Muscle of back (tissue), 11 donors: ENCODE measurements around the gene GPN2. TPM values are rescaled to one million over a fixed set of nuclear protein-coding genes. Genes with fewer than 3 reads are reported as not detected.
"Not testable (repeated sequence)": the region's sequence is repeated elsewhere in the genome, so short reads cannot be mapped to it uniquely, and the experiment has no call there.

ENCODE experiments used
- DNase-seq, 3 donors: peaks; one replicate each; pipeline versions ENCODE4 v3.0.0 to v3.0.0-alpha.2; 2013
- polyA plus RNA-seq, 10 donors: library from polyadenylated mRNA; unstranded; fragments of 120-200 nt; gene quantifications; one replicate each; pipeline ENCODE4 v1.2.1, GENCODE V29; 2013; ENCODE audit not compliant: insufficient read length in 10 of 10

GPN2 gene
- polyA plus RNA-seq, 10 donors, result 16.0 to 21.2 (median 17.0) TPM

DNA sequence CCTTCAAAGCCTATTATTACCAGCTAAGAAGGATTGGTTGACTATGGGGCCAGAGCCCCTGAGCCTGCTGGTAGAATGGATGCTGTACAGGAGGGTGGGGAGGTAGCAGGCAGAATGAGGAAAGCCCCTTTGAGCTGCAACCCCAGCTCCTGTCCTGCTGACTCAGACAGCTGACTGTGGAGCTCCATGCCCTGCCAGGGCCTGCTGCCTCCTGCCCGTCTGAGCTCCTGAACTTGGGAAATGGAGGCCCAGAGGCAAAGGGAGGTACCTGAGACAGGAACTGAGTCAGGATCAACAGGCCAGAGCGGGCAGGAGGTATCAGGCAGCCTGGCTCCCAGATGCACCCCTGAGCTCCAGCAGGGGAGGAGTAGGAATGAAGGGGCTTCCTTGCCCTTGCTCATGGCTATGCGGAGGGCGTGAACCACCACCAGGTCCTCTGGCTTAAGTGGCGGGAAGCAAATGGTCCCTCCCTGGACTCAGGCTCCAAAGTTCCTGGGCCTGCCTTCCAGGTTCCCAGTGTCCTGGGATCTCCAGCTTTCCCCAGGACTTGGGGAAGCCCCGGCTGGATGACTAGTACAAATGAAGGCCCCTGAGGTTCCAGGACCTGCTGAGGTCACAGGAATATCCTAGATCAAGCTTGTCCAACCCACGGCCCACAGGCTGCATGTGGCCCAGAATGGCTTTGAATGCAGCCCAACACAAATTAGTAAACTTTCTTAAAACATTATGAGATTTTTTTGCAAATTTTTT lies 31.0 kb downstream of the GPN2 start:
- DNase-seq, result no peak

DNA sequence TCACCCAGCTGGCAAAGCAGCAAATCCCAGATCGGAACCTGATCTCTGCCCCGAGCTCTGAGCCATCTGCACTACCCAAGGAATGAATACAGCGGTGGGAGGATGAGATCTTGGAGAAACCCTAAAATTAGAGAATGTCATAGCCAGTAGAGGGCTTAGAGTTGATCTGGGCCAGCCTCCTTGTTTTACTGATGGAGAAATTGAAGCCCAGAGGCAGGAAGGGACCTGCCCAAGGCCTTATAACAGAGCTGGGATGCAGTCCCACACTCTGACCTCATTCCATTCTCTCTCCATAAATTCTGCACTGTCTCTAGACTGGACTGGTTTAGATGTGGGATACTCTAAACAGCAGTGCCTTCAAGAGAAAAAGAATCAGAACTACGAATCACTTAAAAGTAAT lies 31.9 kb downstream of the GPN2 start:
- peak in 2 of 3 donors; percentile 28 to 59 for DNase-seq

DNA sequence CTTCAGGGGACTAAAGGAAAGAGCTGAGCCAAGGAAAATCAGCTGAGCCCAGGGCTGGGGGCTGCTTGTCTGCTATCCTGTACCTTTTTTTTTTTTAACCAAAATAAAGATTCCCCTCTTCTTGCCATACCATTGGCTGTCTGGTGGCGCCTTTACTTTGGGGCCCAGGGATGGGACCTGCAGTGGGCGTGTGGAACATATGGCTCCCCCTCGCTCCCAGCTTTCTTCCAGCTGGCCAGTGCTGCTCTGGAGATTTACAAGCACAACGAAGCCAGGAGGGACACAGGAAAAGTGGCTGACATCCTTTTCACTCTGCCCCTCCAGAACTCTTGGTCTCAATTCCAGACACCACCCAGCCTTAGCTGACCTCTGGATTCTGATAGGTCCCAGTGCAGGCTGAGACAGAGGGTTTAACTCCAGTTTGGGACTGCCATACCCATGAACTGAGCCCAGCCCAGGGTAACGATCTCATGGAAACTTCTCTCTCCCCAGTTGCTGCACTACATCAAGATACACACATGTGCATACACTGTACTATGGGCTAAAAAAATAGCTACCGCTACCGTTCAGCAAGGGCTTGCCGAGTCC lies 32.5 kb downstream of the GPN2 start:
- DNase-seq, result peak in 1 of 3 donors; percentile 64

DNA sequence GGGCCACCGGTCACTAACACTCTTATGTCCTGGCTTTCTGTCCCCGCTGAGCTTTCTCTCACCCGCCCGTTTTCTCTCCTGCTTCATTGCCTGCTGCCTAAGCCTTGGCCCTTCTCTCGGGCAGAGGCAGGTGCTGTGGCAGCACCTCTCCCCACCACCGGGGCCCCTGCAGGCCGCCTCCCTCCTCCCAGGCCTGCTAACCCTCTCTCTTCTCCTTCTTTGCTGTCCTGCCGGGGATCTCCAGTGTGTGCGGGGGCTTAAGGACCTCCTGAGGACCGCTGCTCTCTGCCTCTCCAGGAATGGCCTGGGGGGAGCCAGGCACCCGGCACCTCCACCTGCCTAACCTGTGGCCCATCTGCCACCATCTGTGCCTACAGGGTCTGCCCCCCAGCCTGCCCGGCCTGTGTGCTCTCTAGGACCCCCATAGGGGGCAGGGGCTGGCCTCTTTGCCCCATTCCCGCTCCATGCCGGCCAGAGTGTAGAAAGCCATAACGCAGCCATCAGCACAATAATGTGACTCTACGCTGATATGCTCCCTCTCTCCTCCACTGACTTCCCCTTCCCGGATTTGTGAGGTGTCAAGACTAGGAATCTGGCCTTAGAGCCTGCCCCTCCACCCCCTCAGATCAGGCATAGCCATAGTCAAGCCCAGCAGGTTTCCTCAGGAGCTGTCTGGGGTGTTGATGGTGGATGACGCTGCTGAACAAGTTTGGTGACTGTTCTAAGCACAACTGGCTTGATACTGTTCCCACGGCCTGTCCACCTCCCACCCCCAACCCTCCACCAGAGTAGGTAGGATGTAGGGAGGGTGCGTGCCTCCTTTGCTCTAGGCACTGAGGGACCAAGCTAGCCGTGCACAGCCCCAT lies 33.2 kb downstream of the GPN2 start:
- DNase-seq, result no peak

DNA sequence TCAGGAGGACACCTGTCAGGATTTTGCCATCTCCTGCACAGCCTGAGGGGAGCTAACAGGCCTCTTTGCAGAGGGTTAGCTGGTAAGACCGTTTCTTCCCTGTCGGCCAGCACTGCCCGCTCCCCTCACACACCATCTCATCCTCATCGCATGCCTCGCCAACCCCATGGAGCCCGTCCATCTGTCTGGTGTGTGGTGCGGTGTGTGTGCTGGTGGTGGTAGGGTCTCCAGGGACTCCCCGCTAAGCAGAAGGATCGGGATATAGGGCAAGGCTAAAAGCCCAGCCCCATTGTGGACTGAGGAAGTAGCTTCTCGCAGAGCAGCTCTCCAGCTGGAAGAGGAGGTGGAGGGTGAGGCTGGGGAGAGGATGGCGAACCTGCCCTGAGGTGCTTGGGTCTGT lies 33.9 kb downstream of the GPN2 start:
- no peak for DNase-seq

DNA sequence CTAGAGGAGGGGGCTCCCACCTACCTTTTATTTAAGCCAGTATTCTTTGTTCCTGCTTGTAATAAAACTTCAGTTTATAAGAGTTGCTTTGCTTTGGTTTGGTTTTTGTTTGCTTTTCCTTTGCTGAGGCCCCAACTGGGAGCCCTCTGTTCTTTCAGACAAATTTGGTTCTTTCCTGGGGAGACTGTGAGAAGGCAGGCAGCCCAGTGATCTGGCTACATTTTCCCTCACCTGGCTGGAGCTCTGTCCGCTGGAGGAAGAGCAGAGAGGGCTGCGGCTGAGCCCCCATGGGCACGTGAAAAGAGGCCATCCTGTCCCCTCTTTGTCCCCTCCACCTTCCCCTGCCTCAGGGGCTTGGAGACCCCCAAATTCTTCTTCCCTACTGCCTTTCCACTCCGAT lies 34.4 kb downstream of the GPN2 start:
- DNase-seq, result no peak

DNA sequence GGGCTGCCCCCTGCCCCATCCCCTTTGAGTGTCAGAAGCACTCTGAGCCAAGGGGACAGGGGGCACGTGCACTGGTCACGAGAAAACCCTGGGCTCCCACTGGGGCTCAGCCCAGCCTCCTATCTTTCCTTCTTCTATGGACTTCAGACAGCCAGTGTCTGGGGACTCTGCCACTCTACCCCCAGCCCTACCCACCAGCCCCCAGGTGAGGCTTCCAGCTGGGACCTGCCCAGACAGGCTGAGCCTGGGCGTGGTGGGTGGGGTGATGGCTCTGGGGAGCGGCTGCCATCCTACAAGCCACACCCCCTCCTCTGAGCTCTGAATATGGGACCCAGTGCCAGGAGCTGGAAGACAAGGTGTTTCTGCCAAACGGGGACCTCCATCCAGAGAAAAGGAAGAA lies 35.2 kb downstream of the GPN2 start:
- DNase-seq, result no peak

DNA sequence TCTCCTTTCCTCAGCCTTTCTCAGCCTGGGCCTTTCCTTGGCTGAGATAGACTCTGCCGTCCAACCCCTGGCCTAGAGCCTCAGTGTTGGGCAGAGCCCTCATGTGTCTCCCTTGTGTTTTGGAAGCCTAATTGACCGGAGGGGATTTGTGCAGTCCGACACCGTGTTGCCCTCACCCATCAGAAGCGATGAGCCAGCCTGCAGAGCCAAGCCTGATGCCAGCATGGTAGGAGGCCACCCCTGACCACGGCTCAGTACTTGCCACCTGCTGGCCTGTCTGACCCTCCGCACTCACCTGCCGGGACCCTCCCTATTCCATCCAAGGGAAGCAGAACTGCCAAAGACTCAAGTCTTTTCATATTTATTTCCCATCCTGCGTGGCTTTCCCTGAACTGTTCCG lies 36.5 kb downstream of the GPN2 start:
- no peak for DNase-seq

DNA sequence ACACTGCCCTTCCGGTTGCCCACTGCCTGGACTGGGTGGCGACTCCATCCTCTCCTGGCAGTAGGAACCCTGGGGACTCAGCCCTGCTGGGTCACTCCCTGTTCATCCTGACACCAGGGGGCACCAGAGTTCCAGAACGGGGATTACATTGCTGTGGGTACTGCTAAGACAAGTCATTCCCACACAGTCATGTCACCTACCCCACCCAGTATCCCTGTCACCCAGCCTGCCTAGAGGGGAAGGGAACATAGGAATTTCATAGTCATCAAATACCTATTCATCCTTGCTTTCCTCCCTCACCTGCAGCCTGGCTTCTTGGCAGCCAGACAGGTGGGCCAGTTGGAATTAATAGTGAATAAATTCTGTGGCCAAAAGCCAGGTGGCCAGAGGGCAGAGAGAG lies 36.9 kb downstream of the GPN2 start:
- peak; percentile 48 to 59 (median 56) for DNase-seq

DNA sequence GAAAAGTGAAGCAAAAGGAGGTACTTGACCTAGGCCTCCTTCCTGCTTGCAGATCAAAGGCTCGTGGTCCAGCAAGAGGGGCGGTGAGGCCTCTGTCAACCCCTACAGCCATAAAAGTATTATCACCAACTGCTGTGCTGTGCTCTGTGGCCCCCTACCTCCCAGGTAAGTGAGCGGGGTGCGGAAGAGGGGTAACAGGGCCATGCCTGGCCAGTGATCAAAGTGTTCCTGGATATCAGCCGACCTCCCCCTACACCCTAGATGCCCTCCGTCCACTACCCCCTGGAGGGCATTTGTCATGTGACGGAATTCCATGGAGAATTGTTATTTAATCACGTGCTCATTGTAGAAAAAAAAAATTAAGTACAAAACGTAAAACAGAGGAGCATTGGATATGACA lies 37.4 kb downstream of the GPN2 start:
- DNase-seq, result no peak

DNA sequence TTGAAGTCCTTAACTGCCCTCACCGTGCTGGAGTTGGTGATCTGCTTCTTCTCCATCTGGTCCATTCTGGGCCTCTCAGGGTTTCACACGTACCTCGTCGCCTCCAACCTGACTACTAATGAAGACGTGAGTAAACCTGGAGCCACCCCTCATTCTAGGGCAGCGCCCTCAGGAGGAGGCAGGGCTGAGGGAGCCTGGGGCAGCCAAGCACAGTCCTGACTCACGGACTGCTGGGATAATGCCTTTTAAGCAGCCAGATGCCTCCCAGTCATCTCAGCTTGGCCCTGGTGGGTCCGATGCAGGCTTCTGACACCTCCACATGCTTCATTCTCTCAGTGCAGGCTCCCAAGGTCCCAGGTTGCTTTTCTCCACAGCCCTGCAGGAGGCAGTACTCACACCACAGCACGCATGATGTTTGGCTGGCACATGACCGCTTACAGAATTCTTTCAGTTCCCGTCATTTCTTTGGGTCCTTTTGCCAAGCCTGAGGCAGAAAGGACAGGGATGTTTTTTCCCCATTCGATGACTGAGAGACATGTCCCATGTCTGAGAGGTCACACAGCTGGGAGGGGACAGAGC lies 38.9 kb downstream of the GPN2 start:
- no peak for DNase-seq

DNA sequence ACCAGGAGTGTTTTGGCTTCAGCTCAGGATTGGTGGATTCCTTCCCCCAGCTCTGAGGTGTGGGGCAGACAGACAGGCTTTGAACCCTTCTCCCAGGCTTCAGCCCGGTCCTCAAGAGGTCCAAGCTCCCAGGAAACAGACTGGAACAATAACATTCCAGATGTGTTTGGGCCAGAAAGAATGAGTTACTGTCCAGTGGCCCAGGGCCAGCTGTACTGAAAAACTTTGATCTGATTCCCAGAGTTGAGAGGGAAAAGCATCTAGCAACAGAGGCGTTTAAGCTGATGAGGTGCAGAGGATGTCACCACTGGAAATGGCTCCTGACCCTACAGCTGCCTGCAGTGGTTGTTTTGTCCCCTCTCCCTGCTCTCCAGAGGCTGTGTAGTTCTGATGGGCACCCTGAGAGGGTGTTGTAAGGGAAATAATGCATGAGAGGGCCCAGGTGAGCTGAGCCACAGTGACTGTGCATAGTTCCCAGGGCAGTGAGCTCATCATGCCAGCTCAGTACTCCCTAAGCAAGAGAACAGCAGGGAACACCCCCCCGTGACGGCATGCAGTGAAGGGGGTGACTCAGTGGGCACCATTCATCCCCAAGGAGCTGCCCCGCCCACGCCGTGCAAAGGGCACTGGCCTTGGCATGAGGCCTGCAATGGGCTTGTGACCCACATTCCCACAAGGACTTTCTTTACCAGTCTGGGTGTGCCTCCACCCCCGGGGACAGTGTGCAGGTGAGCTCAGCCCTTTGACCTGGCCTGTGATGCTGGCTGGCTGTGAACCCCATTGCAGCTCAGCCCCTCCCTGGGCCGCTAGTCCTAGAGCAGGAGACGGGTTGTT lies 40.9 kb downstream of the GPN2 start:
- peak in 1 of 3 donors; percentile 56 for DNase-seq

DNA sequence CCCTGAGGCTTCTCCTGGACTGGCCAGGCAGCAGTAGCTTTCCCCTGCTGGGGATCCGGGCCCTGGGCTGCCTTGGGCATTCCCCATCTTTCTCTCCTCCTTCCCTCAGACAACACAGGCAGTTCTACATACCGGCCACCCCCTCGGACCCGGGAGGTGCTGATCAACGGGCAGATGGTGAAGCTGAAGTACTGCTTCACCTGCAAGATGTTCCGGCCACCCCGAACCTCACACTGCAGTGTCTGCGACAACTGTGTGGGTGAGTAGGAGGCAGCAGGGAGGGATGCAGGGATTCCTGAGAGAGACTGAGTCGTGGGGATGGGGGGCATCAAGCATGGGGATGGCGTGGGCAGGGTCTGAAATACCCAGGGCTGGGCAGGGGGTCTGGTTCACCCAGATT lies 41.6 kb downstream of the GPN2 start:
- DNase-seq, result no peak

DNA sequence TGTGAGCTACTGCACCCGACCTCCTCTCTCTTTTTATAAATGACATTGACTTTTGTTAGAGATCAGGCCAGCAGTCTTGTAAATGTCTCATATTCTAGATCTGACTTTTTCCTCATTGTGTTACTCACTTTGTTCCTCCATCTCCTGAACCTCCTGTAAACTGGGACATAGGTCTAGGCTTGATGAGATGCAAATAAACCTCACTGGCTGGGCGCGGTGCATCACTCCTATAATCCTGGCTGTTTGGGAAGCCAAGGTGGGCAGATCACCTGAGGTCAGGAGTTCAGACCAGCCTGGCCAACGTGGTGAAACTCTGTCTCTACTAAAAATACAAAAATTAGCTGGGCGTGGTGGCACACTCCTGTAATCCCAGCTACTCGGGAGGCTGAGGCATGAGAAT lies 42.3 kb downstream of the GPN2 start:
- not testable (repeated sequence) for DNase-seq

DNA sequence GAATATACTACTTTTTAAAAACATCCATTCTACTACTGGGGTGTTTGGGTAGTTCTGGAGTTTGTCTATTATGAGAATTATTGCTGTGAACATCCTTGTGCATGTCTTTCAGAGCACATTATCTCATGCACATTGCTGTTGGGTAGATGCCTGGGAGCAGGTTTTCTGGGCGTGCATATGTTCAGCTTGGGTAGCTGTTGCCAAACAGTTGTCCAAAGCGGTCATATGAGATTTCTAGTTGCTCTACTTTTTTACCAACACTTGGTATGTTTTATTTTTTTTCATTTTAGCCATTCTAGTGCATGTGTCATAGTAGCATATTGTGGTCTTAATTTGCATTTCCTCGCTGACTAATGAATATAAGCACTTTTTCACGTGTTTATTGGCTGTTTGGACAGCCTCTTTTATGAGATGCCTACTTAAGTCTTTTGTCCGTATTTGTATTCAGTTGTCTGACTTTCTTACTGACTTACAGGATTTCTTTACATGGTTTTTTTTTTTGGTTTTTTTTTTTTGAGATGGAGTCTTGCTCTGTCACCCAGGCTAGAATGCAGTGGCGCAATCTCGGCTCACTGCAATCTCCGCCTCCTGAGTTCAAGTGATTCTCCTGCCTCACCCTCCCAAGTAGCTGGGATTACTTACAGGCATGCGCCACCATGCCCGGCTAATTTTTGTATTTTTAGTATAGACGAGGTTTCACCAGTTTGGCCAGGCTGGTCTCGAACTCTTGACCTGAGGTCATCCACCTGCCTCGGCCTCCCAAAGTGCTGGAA lies 45.5 kb downstream of the GPN2 start:
- no peak for DNase-seq

DNA sequence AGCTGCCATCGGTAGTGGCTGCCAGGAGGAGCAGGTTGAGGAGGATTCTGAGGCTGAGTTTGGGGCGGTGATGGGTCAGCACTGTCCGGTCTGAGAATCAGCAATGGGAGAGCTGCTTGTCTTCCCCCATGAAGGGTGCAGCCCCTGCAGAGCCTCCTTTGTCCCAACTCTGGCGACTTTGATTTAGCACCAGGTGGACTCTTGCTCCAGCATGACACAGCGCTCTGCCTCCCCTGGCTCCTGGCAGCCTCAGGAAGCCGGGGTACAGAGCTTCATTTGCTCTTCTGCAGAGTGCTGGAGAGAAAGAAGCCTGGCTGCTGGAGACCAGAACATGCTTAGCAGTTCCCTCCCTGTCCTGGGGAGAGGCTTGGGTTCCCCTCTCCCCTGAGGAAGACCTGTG lies 50.3 kb downstream of the GPN2 start:
- no peak for DNase-seq

DNA sequence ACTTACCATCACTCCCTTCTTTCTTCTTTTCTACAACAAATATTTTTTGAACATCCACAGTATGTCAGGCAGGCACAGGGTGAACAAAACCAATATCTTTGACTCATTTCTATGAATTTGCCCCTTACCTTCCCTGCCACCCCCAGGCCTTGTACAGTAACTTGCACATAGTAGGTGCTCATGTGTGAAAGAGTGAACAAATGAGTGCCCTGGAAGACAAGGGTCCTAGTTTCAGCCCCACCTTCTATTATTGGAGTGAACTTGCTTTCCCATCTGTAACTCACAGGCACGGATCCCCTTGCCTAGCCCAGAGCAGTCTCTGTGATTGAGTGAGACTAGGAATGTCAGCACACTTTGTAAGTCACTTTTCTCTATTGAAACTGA lies 50.8 kb downstream of the GPN2 start:
- no peak for DNase-seq

DNA sequence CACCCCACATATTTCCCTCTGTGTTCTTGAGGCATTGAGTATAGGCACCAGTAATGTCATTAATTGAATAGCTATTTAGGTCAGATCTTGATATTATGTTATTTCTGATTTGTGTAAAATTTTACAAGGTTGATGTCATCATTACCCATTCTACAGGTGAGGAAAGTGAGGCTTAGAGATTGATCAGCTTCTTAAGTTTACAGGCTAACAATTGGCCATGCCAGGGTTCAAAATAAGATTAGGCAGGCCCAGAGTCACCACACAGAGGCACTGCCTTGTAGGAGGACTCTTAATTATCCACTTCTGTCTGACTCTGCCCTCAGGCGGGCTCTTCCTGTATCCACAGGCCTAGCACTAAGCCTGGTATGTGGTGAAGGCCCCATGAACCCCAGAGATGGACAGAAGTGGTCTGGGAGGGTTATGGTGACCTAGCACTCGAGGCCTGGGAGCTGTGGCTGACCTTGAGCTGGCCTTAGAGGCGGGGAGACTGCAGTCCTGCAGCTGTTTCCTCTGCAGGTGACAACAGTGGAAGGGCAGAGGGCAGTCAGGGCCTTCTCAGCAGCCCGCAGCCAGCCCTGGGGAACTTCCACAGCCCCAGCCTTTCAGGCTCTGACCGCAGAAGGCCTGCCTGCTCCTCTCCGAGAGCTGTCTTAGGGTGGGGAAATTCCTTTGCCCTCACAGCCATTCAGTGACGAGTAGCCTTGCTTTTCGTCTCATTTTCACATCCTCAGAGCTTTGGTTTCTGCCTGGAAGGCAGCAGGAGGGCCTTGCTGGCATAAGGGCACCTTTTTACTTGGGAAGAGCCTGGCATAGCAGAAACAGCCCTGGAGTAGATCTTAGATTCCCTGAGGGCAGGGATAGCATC lies 51.4 kb downstream of the GPN2 start:
- no peak for DNase-seq

DNA sequence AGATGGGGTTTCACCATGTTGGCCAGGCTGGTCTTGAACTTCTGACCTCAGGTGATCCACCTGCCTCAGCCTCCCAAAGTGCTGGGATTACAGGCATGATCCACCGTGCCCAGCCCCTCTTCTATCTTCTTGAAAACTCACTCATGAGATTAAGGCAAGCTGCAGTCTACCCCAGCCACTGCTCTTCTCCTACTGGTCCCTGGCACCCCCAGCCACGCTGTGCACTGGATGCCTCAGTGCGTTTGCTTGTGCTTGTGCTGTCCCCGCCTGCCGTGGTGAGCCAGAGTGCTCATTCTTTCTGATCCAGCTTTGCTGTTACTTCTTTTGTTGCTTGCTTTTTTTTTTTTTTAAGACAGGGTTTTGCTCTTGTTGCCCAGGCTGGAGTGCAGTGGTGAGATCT lies 52.4 kb downstream of the GPN2 start:
- DNase-seq, result not testable (repeated sequence)
